Osteocyte (in vitro differentiated cells): ENCODE measurements around the gene SRXN1. TPM values are rescaled to one million over a fixed set of nuclear protein-coding genes. Genes with fewer than 3 reads are reported as not detected.

Source experiments
- DNase-seq: peaks from one replicate; pipeline ENCODE4 v3.0.0; 2021; ENCODE audit warnings: mixed read lengths; ENCODE audit not compliant: unreplicated experiment; ENCODE audit errors: extremely low spot score
- H3K27ac Mint-ChIP-seq: one replicate; pipeline ENCODE4 v1.8.0; 2021; ENCODE audit warnings: mild to moderate bottlenecking, mixed read lengths; ENCODE audit not compliant: unreplicated experiment
- H3K27me3 Mint-ChIP-seq: one replicate; pipeline ENCODE4 v1.8.0; 2021; ENCODE audit warnings: mixed read lengths; ENCODE audit not compliant: unreplicated experiment
- H3K36me3 Mint-ChIP-seq: one replicate; pipeline ENCODE4 v1.8.0; 2021; ENCODE audit warnings: mixed read lengths; ENCODE audit not compliant: unreplicated experiment
- H3K4me1 Mint-ChIP-seq: one replicate; pipeline ENCODE4 v1.8.0; 2021; ENCODE audit warnings: mixed read lengths; ENCODE audit not compliant: unreplicated experiment
- H3K4me3 Mint-ChIP-seq: one replicate; pipeline ENCODE4 v1.8.0; 2021; ENCODE audit warnings: mild to moderate bottlenecking, moderate library complexity, mixed read lengths; ENCODE audit not compliant: unreplicated experiment
- H3K9me3 Mint-ChIP-seq: one replicate; pipeline ENCODE4 v1.8.0; 2021; ENCODE audit warnings: mixed read lengths; ENCODE audit not compliant: unreplicated experiment
- total RNA-seq: library from RNA; stranded (reverse); gene quantifications from 2 replicates; pipeline ENCODE4 v1.2.1, GENCODE V29; 2021
- TF ChIP-seq, protein P1 (sequence below): fragments of 200-600 bp; sonication (generic); IDR thresholded peaks from 2 replicates; pipeline ENCODE4 v1.5.0; 2021; ENCODE audit warnings: antibody characterized with exemption, mild to moderate bottlenecking, moderate library complexity

Gene SRXN1
- total RNA-seq, 1 donor from 2014 or later = 14.3 TPM

- Mint-ChIP-seq H3K27me3 (peaks cover 57% of the 10 kb centered on the region), H3K9me3 (no peaks in the 10 kb centered on the region), H3K36me3 (no peaks in the 10 kb centered on the region), H3K4me3 (no peak within 1 kb of the TSS), H3K27ac (no peak within 1 kb of the TSS), H3K4me1 (peaks cover 6% of the 10 kb centered on the region)
- DNase-seq = no peak
- TF ChIP-seq, protein P1, sequence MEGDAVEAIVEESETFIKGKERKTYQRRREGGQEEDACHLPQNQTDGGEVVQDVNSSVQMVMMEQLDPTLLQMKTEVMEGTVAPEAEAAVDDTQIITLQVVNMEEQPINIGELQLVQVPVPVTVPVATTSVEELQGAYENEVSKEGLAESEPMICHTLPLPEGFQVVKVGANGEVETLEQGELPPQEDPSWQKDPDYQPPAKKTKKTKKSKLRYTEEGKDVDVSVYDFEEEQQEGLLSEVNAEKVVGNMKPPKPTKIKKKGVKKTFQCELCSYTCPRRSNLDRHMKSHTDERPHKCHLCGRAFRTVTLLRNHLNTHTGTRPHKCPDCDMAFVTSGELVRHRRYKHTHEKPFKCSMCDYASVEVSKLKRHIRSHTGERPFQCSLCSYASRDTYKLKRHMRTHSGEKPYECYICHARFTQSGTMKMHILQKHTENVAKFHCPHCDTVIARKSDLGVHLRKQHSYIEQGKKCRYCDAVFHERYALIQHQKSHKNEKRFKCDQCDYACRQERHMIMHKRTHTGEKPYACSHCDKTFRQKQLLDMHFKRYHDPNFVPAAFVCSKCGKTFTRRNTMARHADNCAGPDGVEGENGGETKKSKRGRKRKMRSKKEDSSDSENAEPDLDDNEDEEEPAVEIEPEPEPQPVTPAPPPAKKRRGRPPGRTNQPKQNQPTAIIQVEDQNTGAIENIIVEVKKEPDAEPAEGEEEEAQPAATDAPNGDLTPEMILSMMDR = no peak
Measured at GRCh38 chr20:610130-611046, 42.6 kb downstream of the SRXN1 start, which contains the start of gene TCF15. Gene TCF15, minus strand, starts transcription at chr20:610309. Its CDS starts 72 bp downstream, at chr20:610237.

DNA sequence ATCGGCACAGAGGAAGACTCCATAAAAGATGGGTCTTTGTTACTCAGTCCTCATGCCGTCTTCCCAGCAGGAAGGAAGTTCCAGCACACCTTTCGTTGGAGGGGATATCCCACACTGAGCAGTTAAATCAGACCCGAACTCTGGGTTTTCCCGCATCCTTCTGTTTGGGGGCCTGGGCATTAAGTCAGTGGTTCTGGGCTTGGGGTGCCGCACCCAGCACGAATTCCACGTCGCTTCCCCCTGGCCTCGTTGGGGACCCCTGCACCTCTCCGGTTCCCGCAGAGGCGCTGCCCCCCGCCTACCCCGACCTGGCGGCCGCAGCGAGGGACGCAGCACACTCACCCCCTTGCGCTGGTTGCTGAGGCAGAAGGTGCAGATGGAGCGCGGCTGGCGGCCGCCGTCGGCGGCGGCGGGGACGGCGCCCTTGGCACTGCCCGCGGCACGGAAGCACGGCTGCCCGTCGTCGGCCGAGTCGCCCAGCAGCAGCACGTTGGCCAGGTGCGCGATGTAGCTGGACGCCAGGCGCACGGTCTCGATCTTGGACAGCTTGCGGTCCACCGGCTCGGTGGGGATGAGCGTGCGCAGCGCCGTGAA, 43.5 kb downstream of the SRXN1 start:
- no peaks in the 10 kb centered on the region for H3K9me3 Mint-ChIP-seq
- H3K27ac Mint-ChIP-seq = no peak overlapping the region
- DNase-seq = no peak
- H3K4me1 Mint-ChIP-seq = peaks cover 6% of the 10 kb centered on the region
- no peaks in the 10 kb centered on the region for H3K36me3 Mint-ChIP-seq
- H3K27me3 Mint-ChIP-seq = peaks cover 60% of the 10 kb centered on the region
- TF ChIP-seq, protein P1 = no peak
- H3K4me3 Mint-ChIP-seq = no peak overlapping the region

- Mint-ChIP-seq H3K27me3 (peaks cover 58% of the 10 kb centered on the region), H3K4me1 (peaks cover 6% of the 10 kb centered on the region), H3K36me3 (no peaks in the 10 kb centered on the region), H3K9me3 (no peaks in the 10 kb centered on the region), H3K4me3 (no peak overlapping the region), H3K27ac (no peak overlapping the region)
- TF ChIP-seq, protein P1 = no peak
- DNase-seq = no peak
Measured at GRCh38 chr20:608970-609369, 44.0 kb downstream of the SRXN1 start.

DNA sequence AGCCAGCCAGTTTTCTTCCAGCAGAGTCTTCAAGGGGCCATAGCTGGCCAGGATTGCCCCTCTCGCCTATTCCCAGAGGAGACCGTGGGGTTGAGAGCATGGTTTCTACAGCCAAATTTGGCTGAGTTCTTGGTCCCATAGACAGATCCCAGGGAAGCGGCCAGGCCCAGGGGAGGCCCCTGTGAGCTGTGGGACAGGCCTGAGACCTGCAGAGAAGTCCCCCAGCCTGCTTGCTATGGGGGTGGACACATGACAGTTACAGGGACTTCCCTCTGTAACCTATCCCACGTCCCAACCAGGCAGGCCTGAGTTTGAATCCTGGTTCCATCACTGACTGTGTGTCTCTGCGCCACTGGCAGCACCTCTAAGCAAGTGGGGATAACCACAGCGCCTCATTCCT, 45.5 kb downstream of the SRXN1 start:
- H3K27ac Mint-ChIP-seq = no peak overlapping the region
- H3K9me3 Mint-ChIP-seq = no peaks in the 10 kb centered on the region
- no peaks in the 10 kb centered on the region for H3K36me3 Mint-ChIP-seq
- peaks cover 6% of the 10 kb centered on the region for H3K4me1 Mint-ChIP-seq
- peaks cover 46% of the 10 kb centered on the region for H3K27me3 Mint-ChIP-seq
- TF ChIP-seq, protein P1 = no peak
- no peak for DNase-seq
- no peak overlapping the region for H3K4me3 Mint-ChIP-seq

- Mint-ChIP-seq H3K27ac (no peak overlapping the region), H3K36me3 (no peaks in the 10 kb centered on the region), H3K27me3 (peaks cover 25% of the 10 kb centered on the region), H3K4me1 (no peaks in the 10 kb centered on the region), H3K4me3 (no peak overlapping the region), H3K9me3 (no peaks in the 10 kb centered on the region)
- no peak for DNase-seq
- TF ChIP-seq, protein P1 = no peak
Measured at GRCh38 chr20:605237-605636, 47.8 kb downstream of the SRXN1 start.
